GM12875 (cell line): ENCODE measurements around the gene PCGF5.

Source experiments
- H3K4me3 ChIP-seq: one replicate; pipeline ENCODE4 v1.5.1; 2011; ENCODE audit warnings: low read depth, low read length, control low read depth
- TF ChIP-seq, protein P1 (sequence below): IDR thresholded peaks from 2 replicates; pipeline ENCODE4 v1.5.1; 2011; ENCODE audit warnings: low read depth, mild to moderate bottlenecking, control low read depth, inconsistent platforms, low read length, moderate library complexity, borderline replicate concordance; ENCODE audit not compliant: insufficient read depth

Gene PCGF5

DNA sequence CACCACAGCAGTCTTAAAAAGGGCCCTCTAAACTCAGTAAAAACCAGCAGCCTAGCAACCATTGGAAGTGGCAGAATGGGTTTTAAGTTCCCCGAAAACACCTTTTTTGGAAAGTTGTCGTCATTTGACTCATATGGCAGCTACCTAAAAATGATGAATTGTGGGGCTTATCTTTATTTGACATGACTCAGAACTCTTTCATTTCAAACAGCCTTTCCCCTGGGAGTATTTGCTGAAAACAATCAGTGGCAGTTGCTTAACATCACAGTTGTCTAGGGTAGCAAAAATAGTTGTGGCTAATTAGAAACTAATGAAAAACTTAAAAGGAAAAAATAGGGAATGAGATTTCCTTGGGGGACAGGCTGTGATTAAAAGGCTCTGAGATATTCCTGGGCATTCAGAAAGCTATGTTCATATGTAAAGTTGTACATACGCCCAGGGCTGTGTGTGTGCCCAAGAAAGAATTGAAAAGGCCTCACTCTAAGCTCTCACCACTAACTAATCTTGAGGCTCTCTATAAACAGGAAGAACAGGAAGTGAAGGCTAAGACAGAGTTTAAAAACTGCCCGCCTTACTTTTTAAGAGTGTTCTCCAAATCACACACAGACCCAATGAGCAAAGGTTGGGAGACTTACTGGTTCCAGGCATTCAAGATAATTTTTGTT is 108.0 kb downstream of the PCGF5 start:
- TF ChIP-seq, protein P1, sequence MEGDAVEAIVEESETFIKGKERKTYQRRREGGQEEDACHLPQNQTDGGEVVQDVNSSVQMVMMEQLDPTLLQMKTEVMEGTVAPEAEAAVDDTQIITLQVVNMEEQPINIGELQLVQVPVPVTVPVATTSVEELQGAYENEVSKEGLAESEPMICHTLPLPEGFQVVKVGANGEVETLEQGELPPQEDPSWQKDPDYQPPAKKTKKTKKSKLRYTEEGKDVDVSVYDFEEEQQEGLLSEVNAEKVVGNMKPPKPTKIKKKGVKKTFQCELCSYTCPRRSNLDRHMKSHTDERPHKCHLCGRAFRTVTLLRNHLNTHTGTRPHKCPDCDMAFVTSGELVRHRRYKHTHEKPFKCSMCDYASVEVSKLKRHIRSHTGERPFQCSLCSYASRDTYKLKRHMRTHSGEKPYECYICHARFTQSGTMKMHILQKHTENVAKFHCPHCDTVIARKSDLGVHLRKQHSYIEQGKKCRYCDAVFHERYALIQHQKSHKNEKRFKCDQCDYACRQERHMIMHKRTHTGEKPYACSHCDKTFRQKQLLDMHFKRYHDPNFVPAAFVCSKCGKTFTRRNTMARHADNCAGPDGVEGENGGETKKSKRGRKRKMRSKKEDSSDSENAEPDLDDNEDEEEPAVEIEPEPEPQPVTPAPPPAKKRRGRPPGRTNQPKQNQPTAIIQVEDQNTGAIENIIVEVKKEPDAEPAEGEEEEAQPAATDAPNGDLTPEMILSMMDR = no peak
- no peak overlapping the region for H3K4me3 ChIP-seq
